Fibroblast of peridontal ligament (primary cell): ENCODE results near the gene GPRC5D.

Experiments used
- DNase-seq: peaks from one replicate; pipeline ENCODE4 v3.0.0-alpha.2; 2010; ENCODE audit errors: extremely low read depth

Gene GPRC5D

GRCh38 chr12:12979731-12980259 lies 27.8 kb upstream of the GPRC5D start:
- DNase-seq: peak; percentile 98

- peak; percentile 70 for DNase-seq
These were observed 27.2 kb upstream of the GPRC5D start for GRCh38 chr12:12979126-12979525.

- DNase-seq: no peak
These were observed 25.3 kb upstream of the GPRC5D start for GRCh38 chr12:12977231-12977630.

- peak; percentile 95 for DNase-seq
These were observed 24.4 kb upstream of the GPRC5D start for GRCh38 chr12:12976366-12976765.

GRCh38 chr12:12975322-12976077 lies 23.5 kb upstream of the GPRC5D start:
- peak; percentile 48 for DNase-seq

GRCh38 chr12:12974211-12974610 lies 22.2 kb upstream of the GPRC5D start:
- no peak for DNase-seq

- DNase-seq: no peak
These were observed 21.0 kb upstream of the GPRC5D start for GRCh38 chr12:12973019-12973418.

- no peak for DNase-seq
These were observed 13.9 kb upstream of the GPRC5D start for GRCh38 chr12:12965836-12966235.

GRCh38 chr12:12964255-12964654 lies 12.3 kb upstream of the GPRC5D start:
- DNase-seq: no peak

GRCh38 chr12:12960639-12961209 lies 8.8 kb upstream of the GPRC5D start:
- DNase-seq: no peak

GRCh38 chr12:12958886-12959285 lies 6.9 kb upstream of the GPRC5D start:
- DNase-seq: no peak

GRCh38 chr12:12954878-12955625 lies 3.1 kb upstream of the GPRC5D start:
- no peak for DNase-seq

- no peak for DNase-seq
These were observed 2.4 kb upstream of the GPRC5D start for GRCh38 chr12:12954356-12954755.

- no peak for DNase-seq
These were observed 466 bp downstream of the GPRC5D start for GRCh38 chr12:12951504-12951903.

GRCh38 chr12:12947902-12948301 lies 4.1 kb downstream of the GPRC5D start:
- peak; percentile 15 for DNase-seq

GRCh38 chr12:12946686-12947355 lies 5.1 kb downstream of the GPRC5D start:
- DNase-seq: peak; percentile 17

- no peak for DNase-seq
These were observed 6.4 kb downstream of the GPRC5D start for GRCh38 chr12:12945591-12945990.

GRCh38 chr12:12943586-12944260 lies 8.2 kb downstream of the GPRC5D start:
- DNase-seq: peak; percentile 89

- peak; percentile 14 for DNase-seq
These were observed 10.3 kb downstream of the GPRC5D start for GRCh38 chr12:12941450-12942350.

- DNase-seq: no peak
These were observed 12.1 kb downstream of the GPRC5D start for GRCh38 chr12:12939888-12940287.
